Fibroblast of villous mesenchyme (primary cell): Measurements from ENCODE around the gene TRAF2. TPM values are rescaled to one million over a fixed set of nuclear protein-coding genes. Genes with fewer than 3 reads are reported as not detected.

Source experiments
- DNase-seq: peaks from one replicate; pipeline ENCODE4 v3.0.0-alpha.2; 2010; ENCODE audit warnings: low read depth
- H3K4me3 ChIP-seq: 2 replicates; pipeline ENCODE4 v1.5.1; 2011; ENCODE audit warnings: low read depth, mild to moderate bottlenecking, low read length
- total RNA-seq: library from RNA; depleted of rRNA; stranded (reverse); fragments of >200 nt; gene quantifications from 2 replicates; pipeline ENCODE4 v1.2.3, GENCODE V29; 2012
- TF ChIP-seq, protein P1 (sequence below): IDR thresholded peaks from 2 replicates; pipeline ENCODE4 v1.5.1; 2012; ENCODE audit warnings: low read depth, mild to moderate bottlenecking, low read length; ENCODE audit not compliant: insufficient read depth

TRAF2 gene
- total RNA-seq, 1 donor, result 16.8 TPM

DNA sequence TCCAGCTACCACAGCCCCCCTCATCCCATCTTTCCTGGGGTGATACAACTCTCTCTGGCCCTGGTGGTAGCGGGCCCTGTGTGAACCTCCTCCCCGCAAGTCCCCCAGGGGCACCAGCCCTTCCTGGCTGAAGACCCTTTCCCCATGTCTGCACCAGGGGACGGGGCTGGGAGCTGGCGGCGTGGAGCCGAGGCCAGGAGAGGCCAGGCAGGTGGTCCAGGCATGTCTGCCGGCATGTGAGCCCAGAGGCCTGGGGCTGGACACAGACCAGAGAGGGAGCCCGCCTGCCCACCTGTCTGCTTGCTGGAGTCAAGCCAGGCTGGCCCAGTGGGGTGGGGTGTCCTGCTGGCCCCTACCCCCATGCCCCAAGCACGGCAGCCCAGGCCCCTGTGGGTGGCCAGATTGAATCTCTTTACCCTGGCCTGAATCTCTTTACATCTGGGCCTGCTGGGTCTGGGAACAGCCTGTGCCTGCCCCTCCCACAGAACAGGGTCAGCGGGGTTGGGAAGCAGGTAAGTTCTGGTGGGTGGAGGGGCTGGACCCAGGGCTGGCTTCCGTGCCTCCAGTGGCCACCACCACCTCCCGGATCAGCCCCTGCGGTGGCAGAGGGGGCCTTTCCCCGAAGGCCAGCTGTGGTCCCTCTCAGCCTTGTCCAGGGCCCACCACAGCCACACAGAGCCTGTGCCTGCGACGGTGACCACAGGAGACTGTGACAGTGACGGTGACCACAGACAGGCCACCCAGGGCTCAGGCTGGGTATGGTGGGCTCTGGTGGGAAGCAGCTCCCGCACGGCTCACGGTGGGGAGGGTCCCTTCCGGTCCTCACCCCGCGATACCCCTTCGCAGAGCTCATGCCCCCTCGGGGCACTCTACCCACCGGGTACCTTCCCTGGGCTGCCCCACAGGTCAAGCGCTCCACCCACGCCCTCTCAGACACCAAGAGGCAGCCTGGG is 72.9 kb downstream of the TRAF2 start:
- TF ChIP-seq, protein P1, sequence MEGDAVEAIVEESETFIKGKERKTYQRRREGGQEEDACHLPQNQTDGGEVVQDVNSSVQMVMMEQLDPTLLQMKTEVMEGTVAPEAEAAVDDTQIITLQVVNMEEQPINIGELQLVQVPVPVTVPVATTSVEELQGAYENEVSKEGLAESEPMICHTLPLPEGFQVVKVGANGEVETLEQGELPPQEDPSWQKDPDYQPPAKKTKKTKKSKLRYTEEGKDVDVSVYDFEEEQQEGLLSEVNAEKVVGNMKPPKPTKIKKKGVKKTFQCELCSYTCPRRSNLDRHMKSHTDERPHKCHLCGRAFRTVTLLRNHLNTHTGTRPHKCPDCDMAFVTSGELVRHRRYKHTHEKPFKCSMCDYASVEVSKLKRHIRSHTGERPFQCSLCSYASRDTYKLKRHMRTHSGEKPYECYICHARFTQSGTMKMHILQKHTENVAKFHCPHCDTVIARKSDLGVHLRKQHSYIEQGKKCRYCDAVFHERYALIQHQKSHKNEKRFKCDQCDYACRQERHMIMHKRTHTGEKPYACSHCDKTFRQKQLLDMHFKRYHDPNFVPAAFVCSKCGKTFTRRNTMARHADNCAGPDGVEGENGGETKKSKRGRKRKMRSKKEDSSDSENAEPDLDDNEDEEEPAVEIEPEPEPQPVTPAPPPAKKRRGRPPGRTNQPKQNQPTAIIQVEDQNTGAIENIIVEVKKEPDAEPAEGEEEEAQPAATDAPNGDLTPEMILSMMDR, result no peak
- no peak overlapping the region for H3K4me3 ChIP-seq
- no peak for DNase-seq

DNA sequence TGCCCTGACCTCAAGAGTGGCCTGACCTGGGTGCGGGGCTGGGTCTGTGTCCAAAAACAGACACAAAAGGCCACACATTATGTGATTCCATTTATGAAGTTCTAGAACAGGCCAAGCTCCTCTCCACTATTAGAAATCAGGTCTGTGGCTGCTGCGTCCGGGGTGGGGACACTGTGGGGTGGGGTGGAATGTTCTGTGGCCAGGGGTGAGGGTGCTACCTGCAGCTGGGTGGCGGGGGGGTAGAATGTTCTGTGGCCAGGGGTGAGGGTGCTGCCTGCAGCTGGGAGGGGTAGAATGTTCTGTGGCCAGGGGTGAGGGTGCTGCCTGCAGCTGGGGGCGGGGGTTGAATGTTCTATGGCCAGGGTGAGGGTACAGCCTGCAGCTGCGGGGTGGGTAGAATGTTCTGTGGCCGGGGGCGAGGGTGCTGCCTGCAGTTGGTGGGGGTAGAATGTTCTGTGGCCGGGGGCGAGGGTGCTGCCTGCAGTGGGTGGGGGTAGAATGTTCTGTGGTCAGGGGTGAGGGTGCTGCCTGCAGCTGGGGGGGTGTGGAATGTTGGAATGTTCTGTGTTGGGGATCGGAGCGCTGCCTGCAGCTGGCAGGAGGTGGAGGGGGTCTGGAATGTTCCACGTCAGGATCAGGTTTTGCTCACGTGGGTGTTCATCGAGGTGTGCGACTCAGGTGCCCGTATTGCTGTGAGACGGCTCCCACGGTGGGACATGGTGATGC is 74.1 kb downstream of the TRAF2 start:
- TF ChIP-seq, protein P1, result no peak
- DNase-seq, result no peak

DNA sequence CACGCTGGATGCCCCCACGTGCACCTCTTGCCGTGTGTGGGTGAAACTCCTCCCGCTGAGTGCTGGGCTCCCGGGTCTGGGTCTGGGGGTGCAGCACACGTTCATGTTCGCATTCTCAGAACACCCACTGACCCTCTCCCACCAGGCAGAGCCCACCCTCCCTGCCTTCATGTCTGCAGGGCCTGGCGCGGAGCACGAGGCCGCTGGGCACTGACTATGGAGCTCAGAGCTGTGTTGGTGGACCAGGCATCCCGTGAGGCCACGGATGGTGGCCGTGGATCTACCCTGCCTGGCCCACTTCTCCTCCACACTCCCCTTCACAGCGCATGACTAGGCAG is 74.6 kb downstream of the TRAF2 start:
- TF ChIP-seq, protein P1, result no peak
- DNase-seq, result no peak
- H3K4me3 ChIP-seq, result no peak overlapping the region

More for the DNA sequence above, 74.1 kb downstream of the TRAF2 start:
- no peak overlapping the region for H3K4me3 ChIP-seq

DNA sequence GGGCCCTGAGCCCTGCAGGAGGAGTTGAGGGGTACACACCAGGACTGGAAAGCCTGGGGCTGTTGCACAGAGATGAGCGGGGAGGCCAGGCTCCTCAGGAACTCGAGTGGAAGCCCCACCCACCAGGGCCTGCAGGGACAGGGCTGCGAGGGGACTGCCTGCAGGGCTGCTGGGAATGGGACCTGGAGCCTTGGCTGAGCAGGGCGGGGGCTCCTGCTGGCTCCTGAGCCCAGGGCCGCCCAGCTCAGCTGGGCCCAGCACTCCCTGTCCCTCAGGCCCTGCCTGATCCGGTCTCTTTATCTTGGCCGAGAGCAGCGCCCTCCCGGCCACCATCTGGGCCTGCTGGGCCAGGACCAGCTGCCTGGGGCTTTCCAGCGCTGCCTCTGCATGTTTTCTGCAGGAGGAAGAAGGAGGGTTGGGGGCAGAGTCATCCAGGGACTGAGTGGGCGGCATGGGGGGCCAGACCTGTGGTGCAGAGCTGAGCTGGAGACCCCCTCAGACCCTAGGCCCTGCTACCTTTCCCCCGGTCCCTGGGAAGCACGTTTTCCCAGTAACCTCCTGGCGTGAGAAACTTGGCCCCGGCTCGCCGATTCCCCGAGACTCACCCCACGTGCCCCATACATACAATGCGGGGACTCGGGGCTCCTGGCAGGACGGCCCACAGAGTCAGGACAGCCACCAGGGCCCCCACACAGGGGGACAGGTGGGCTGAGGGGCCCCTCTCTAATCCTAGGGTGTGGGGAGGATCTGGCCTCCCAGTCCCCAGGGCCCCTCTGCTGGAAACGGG is 75.2 kb downstream of the TRAF2 start:
- no peak overlapping the region for H3K4me3 ChIP-seq
- TF ChIP-seq, protein P1, result no peak
- DNase-seq, result no peak

DNA sequence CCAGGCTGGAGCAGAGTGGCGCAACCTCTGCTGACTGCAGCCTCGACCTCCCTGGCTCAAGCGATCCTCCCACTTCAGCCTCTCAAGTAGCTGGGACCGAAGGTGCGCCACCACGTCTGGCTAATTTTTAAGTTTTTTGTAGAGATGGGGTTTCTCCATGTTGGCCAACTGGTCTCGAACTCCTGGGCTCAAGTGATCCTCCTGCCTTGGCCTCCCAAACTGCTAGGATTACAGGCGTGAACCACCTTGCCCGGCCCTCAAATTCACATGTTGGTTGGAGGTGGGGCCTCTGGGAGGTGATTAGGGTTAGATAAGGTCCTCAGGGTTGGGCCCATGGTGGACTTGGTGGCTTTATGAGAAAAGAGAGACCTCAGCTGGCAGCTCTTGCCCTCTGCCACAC is 75.8 kb downstream of the TRAF2 start:
- TF ChIP-seq, protein P1, result no peak
- DNase-seq, result no peak
- H3K4me3 ChIP-seq, result no peak overlapping the region

DNA sequence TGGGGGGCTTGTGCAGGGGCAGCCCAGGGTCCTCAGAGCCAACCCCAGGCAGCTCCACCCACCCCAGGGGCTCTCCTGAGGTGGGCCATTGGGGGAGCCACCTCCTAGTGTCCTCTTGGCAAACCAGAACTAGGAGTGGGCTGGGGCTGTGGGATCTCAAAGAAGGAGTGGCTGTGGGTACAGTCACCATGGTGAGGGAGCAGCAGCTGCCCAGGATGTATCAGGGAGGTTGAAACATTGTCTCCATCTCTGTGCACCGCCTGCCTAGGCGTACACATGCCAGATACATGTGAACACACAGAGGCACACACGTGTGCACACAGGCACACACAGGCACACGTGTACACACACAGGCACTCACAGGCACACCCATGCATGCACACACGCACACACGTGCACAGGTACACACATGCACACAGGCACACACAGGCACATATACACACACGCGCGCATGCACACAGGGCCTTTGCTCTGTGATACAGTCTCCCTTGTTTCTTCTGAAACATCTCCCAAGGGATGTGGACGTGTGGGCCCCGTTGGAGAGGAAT is 76.5 kb downstream of the TRAF2 start:
- DNase-seq, result no peak
- H3K4me3 ChIP-seq, result no peak overlapping the region
- TF ChIP-seq, protein P1, result no peak
